Mucosa of descending colon (tissue), 3 donors: ENCODE measurements around the gene PLD2. TPM values are rescaled to one million over a fixed set of nuclear protein-coding genes. Genes with fewer than 3 reads are reported as not detected.
"Not testable (repeated sequence)": the region's sequence is repeated elsewhere in the genome, so short reads cannot be mapped to it uniquely, and the experiment has no call there.

Experiments
- ATAC-seq: fragments of 200-7000 bp; cut with Tn5 transposase; one replicate; pipeline ENCODE4 v1.9.1; 2020; ENCODE audit warnings: mild to moderate bottlenecking, moderate library complexity
- DNase-seq, 3 donors: peaks; one replicate each; pipeline ENCODE4 v3.0.0-alpha.2; 2020
- H3K36me3 ChIP-seq: fragments of 200-600 bp; one replicate; pipeline ENCODE4 v1.8.0; 2021; ENCODE audit warnings: low read depth, mild to moderate bottlenecking
- H3K4me1 ChIP-seq: fragments of 200-600 bp; one replicate; pipeline ENCODE4 v1.8.0; 2021; ENCODE audit warnings: low read depth, mild to moderate bottlenecking
- H3K4me3 ChIP-seq: fragments of 200-600 bp; one replicate; pipeline ENCODE4 v1.8.0; 2021; ENCODE audit warnings: mild to moderate bottlenecking
- H3K9me3 ChIP-seq: fragments of 200-600 bp; one replicate; pipeline ENCODE4 v1.8.0; 2021; ENCODE audit warnings: mild to moderate bottlenecking
- CTCF ChIP-seq: fragments of 200-600 bp; IDR thresholded peaks from one replicate; pipeline ENCODE4 v1.8.0; 2022; ENCODE audit warnings: antibody characterized with exemption, mild to moderate bottlenecking
- intact Hi-C, 2 donors: fragments of 100-400 bp; cut with DNase I in 1 of 2; cut with micrococcal nuclease in 1 of 2; formaldehyde crosslinking; loops; one replicate each; pipeline versions ENCODE4 v1.11.0 to v1.11.1; 2022; cut with DNase I, micrococcal nuclease
- total RNA-seq, 3 donors: library from RNA; stranded (reverse); fragmentation: NEBNext Ultra II Directional in 2 of 3; extraction: Animal tissue kit (Norgen Biotek cat#: 25700) in 2 of 3; gene quantifications; one replicate each; pipeline versions ENCODE4 v1.2.1 to v1.2.4, GENCODE V29; 2021 to 2023
- donor health status: DM: no; HTN: no; CAD: no; lungs with moderate emphysema.
- donor health status: DM: no; HTN: no; CAD: no.
- donor health status: DM: no; HTN: yes; CAD: no.

The PLD2 gene
- total RNA-seq, 3 donors from 2014 or later, result 24.4 to 29.8 (median 29.2) TPM

- intact Hi-C loops, result no loop called here
- peaks cover 3% of the 10 kb centered on the region for H3K36me3 ChIP-seq
- ATAC-seq, result no peak
Measured at GRCh38 chr17:4856271-4856936, 49.5 kb downstream of the PLD2 start.

GRCh38 chr17:4856937-4857314 lies 50.0 kb downstream of the PLD2 start:
- Histone ChIP-seq H3K9me3 (no peaks in the 10 kb centered on the region), H3K4me1 (peaks cover 14% of the 10 kb centered on the region), H3K4me3 (no peak overlapping the region), H3K36me3 (peaks cover 3% of the 10 kb centered on the region)
- intact Hi-C loops, result no loop called here
- DNase-seq (no peak), ATAC-seq (no peak)
- no peak for TF ChIP-seq CTCF

More at GRCh38 chr17:4856271-4856936, 49.5 kb downstream of the PLD2 start:
- Histone ChIP-seq H3K9me3 (no peaks in the 10 kb centered on the region), H3K4me1 (peaks cover 14% of the 10 kb centered on the region), H3K4me3 (no peak overlapping the region)
- no peak for TF ChIP-seq CTCF
- DNase-seq, result no peak

- ATAC-seq, H3K36me3 ChIP-seq, H3K4me3 ChIP-seq, intact Hi-C loops, H3K9me3 ChIP-seq, DNase-seq: not testable (repeated sequence)
- peaks cover 10% of the 10 kb centered on the region for H3K4me1 ChIP-seq
Measured at GRCh38 chr17:4857347-4857746, 50.4 kb downstream of the PLD2 start.

- peaks cover 9% of the 10 kb centered on the region for H3K4me1 ChIP-seq
- intact Hi-C loops, result no loop called here
- no peak for TF ChIP-seq CTCF
- DNase-seq (no peak), ATAC-seq (peak; percentile 40)
- peaks cover 3% of the 10 kb centered on the region for H3K36me3 ChIP-seq
- no peaks in the 10 kb centered on the region for H3K9me3 ChIP-seq
- no peak overlapping the region for H3K4me3 ChIP-seq
Measured at GRCh38 chr17:4858068-4858881, 51.3 kb downstream of the PLD2 start.

- Histone ChIP-seq H3K4me3 (no peak overlapping the region), H3K9me3 (no peaks in the 10 kb centered on the region), H3K4me1 (peaks cover 9% of the 10 kb centered on the region), H3K36me3 (peaks cover 3% of the 10 kb centered on the region)
- ATAC-seq (peak; percentile 68), DNase-seq (peak in 1 of 3 donors; percentile 49)
- TF ChIP-seq CTCF, result no peak
- intact Hi-C loops, result no loop called here
Measured at GRCh38 chr17:4858882-4859260, 51.9 kb downstream of the PLD2 start.
